Peyer's patch (tissue), 4 donors: ENCODE results near the gene CREB3L1. TPM values are rescaled to one million over a fixed set of nuclear protein-coding genes. Genes with fewer than 3 reads are reported as not detected.

Experiments
- DNase-seq, 3 donors: peaks; one replicate each; pipeline ENCODE4 v3.0.0-alpha.2; 2017 to 2019
- H3K27ac ChIP-seq, 4 donors: fragments of 200-600 bp; sonication (generic); one replicate each; pipeline ENCODE4 v1.5.1; 2016 to 2019
- H3K27me3 ChIP-seq, 2 donors: fragments of 200-600 bp; sonication (generic); one replicate each; pipeline ENCODE4 v1.5.1; 2019
- H3K36me3 ChIP-seq, 3 donors: fragments of 200-600 bp; sonication (generic); one replicate each; pipeline ENCODE4 v1.5.1; 2016 to 2019
- H3K4me1 ChIP-seq, 4 donors: fragments of 200-600 bp; sonication (generic); one replicate each; pipeline ENCODE4 v1.5.1; 2016 to 2019
- H3K4me3 ChIP-seq, 4 donors: fragments of 200-600 bp; sonication (generic); 1 replicate in 3 of 4; 2 replicates in 1 of 4; pipeline ENCODE4 v1.5.1; 2016 to 2019; ENCODE audit warnings: mild to moderate bottlenecking in 1 of 4
- H3K9me3 ChIP-seq, 4 donors: fragments of 200-600 bp; sonication (generic); one replicate each; pipeline ENCODE4 v1.5.1; 2016 to 2019; ENCODE audit warnings: mild to moderate bottlenecking in 1 of 4
- CTCF ChIP-seq, 6 experiments: fragments of 450-650 bp in 4 of 6; fragments of 200-600 bp in 2 of 6; sonication (generic) in 1 of 6; IDR thresholded peaks; one replicate each; pipeline ENCODE4 v1.5.1; 2017 to 2019; ENCODE audit warnings: antibody characterized with exemption in 6 of 6, mild to moderate bottlenecking in 3 of 6, moderate library complexity in 1 of 6
- POLR2A ChIP-seq, 2 donors: fragments of 450-650 bp; IDR thresholded peaks; one replicate each; pipeline ENCODE4 v1.5.1; 2017; ENCODE audit warnings: antibody characterized with exemption in 2 of 2, mild to moderate bottlenecking in 2 of 2, moderate library complexity in 2 of 2
- total RNA-seq, 4 donors: library from RNA; depleted of rRNA; stranded (reverse); fragments of >200 nt; gene quantifications; one replicate each; pipeline ENCODE4 v1.1.0, GENCODE V29; 2016

CREB3L1 gene
- total RNA-seq, 4 donors from 2014 or later: 13.2 to 50.6 (median 30.3) TPM

- Histone ChIP-seq H3K27ac (peak overlapping the region in 3 of 4 donors; percentile 25 to 38 (median 30)), H3K4me1 (peaks cover 0 to 23% (median 7%) of the 10 kb centered on the region in 4 donors), H3K9me3 (no peaks in the 10 kb centered on the region), H3K4me3 (no peak overlapping the region), H3K36me3 (no peaks in the 10 kb centered on the region), H3K27me3 (no peaks in the 10 kb centered on the region)
- no peak for TF ChIP-seq CTCF (IDR thresholded peaks at IDR 0.05)
- DNase-seq: no peak
These were observed 14.1 kb downstream of the CREB3L1 start for GRCh38 chr11:46291441-46292150.

- H3K36me3 ChIP-seq: no peaks in the 10 kb centered on the region
- peaks cover 0 to 25% (median 7%) of the 10 kb centered on the region in 4 donors for H3K4me1 ChIP-seq
- H3K27ac ChIP-seq: no peak overlapping the region
These were observed 15.6 kb downstream of the CREB3L1 start for GRCh38 chr11:46293066-46293465.

GRCh38 chr11:46293641-46294103 lies 16.2 kb downstream of the CREB3L1 start:
- Histone ChIP-seq H3K9me3 (no peaks in the 10 kb centered on the region), H3K4me1 (peaks cover 0 to 25% (median 7%) of the 10 kb centered on the region in 4 donors), H3K27ac (no peak overlapping the region), H3K36me3 (no peaks in the 10 kb centered on the region), H3K27me3 (no peaks in the 10 kb centered on the region), H3K4me3 (no peak overlapping the region)
- TF ChIP-seq POLR2A (IDR thresholded peaks at IDR 0.05) (no peak), CTCF (IDR thresholded peaks at IDR 0.05) (no peak)
- DNase-seq: no peak

More at GRCh38 chr11:46293066-46293465, 15.6 kb downstream of the CREB3L1 start:
- no peak for DNase-seq
- no peak for TF ChIP-seq POLR2A (IDR thresholded peaks at IDR 0.05)
- no peak for TF ChIP-seq CTCF (IDR thresholded peaks at IDR 0.05)
- Histone ChIP-seq H3K4me3 (no peak overlapping the region), H3K9me3 (no peaks in the 10 kb centered on the region), H3K27me3 (no peaks in the 10 kb centered on the region)

GRCh38 chr11:46294365-46295309 lies 17.2 kb downstream of the CREB3L1 start:
- H3K9me3 ChIP-seq: no peaks in the 10 kb centered on the region
- H3K27me3 ChIP-seq: no peaks in the 10 kb centered on the region
- peak overlapping the region; percentile 31 to 56 (median 44) for H3K4me3 ChIP-seq
- TF ChIP-seq CTCF (IDR thresholded peaks at IDR 0.05) (no peak), POLR2A (IDR thresholded peaks at IDR 0.05) (no peak)
- no peaks in the 10 kb centered on the region for H3K36me3 ChIP-seq
- no peak for DNase-seq
- peaks cover 0 to 25% (median 7%) of the 10 kb centered on the region in 4 donors for H3K4me1 ChIP-seq
- peak overlapping the region in 3 of 4 donors; percentile 8 to 25 (median 15) for H3K27ac ChIP-seq

- Histone ChIP-seq H3K27ac (peak overlapping the region in 3 of 4 donors; percentile 1 to 25 (median 8)), H3K27me3 (no peaks in the 10 kb centered on the region), H3K4me1 (peaks cover 0 to 25% (median 7%) of the 10 kb centered on the region in 4 donors), H3K36me3 (no peaks in the 10 kb centered on the region), H3K9me3 (no peaks in the 10 kb centered on the region), H3K4me3 (peak overlapping the region; percentile 31 to 56 (median 44))
- TF ChIP-seq CTCF (IDR thresholded peaks at IDR 0.05): no peak
- TF ChIP-seq POLR2A (IDR thresholded peaks at IDR 0.05): no peak
- peak; percentile 31 to 77 (median 73) for DNase-seq
These were observed 18.0 kb downstream of the CREB3L1 start for GRCh38 chr11:46295312-46296058.
